Breast epithelium (tissue), 3 donors: ENCODE data around the gene RABGAP1L.

ENCODE experiments used
- POLR2A ChIP-seq: fragments of 450-650 bp; IDR thresholded peaks from one replicate; pipeline ENCODE4 v1.6.1; 2016; ENCODE audit warnings: antibody characterized with exemption, mild to moderate bottlenecking, moderate library complexity
- POLR2AphosphoS5 ChIP-seq, 3 donors: sonication (generic); formaldehyde crosslinking; IDR thresholded peaks; one replicate each; pipeline ENCODE4 v1.6.1; 2017; ENCODE audit warnings: antibody characterized with exemption in 3 of 3

DNA sequence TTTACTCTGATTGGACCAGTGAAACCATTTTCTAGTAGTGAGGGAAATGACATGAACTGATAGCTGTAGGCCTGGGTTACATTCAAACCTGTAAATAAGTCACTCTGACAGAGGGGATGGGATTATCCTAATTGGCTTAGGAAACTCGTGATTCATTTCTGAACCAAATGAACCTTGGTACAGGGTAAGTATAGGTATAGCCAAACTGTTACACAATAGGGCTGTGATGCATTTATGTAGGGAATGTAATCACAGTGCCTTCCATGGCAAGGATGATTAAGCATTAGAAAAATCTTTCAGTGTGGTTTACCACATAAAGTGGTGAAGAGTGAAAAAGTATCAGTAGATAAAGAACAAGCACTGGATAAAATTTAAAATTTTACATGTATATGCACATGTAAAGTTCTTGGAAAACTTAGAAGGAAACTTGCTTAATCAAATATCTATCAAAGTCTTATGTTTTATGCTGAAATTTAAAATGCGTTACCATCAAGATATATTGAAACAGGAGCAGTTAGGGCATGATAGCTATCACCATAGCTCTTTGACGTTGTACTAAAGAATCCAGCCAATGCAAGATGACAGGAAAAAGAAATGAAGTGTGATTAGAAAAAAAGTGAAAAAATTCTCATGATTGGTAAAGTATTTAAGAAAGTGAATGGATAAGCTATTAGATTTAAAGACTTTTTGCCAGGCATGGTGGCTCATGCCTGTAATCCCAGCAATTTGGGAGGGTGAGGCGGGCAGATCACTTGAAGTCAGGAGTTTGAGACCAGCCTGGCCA is 63.0 kb downstream of the RABGAP1L start:
- TF ChIP-seq POLR2A (no peak), POLR2AphosphoS5 (IDR thresholded peaks at IDR 0.05) (no peak)
